K562 (cell line): ENCODE measurements around the gene LSS. TPM values are rescaled to one million over a fixed set of nuclear protein-coding genes. Genes with fewer than 3 reads are reported as not detected.
"Not testable (repeated sequence)": the region's sequence is repeated elsewhere in the genome, so short reads cannot be mapped to it uniquely, and the experiment has no call there.

Source experiments
- ATAC-seq: fragments of 200-7000 bp; cut with Tn5 transposase; 3 replicates; pipeline ENCODE4 v1.9.1; 2020; ENCODE audit warnings: moderate library complexity
- BruUV-seq: library from RNA; stranded (reverse); fragments of 400-500 nt; replicated peaks from 2 replicates; lab custom pipeline; 2021; lab: Mats Ljungman, UMichigan
- CTCF ChIA-PET: fragments of 300-600 bp; formaldehyde crosslinking; extraction: SDS; loops from one replicate; lab custom pipeline; 2021; ENCODE audit warnings: low intra/inter-chr PET ratio; lab: Yijun Ruan, JAX
- POLR2A ChIA-PET: fragments of 300-600, 350-650 bp; sonication (Branson Sonifier 250); formaldehyde crosslinking; extraction: SDS; loops from one replicate; lab custom pipeline; 2021; ENCODE audit warnings: antibody characterized with exemption, inconsistent platforms; lab: Yijun Ruan, JAX
- DNase-seq, 4 experiments: peaks; one replicate each; pipeline versions ENCODE4 v3.0.0 to v3.0.0-alpha.2; 2011 to 2018; ENCODE audit warnings: low spot score in 3 of 4, mixed read lengths in 3 of 4; ENCODE audit errors: extremely low read depth in 1 of 4
- FAIRE-seq: peaks from 2 replicates; lab custom pipeline; 2011; peaks lifted over from hg19 to GRCh38; lab: Jason Lieb, UNC
- H2AFZ ChIP-seq: 2 replicates; pipeline ENCODE4 v1.6.0; 2011; ENCODE audit warnings: low read depth, low read length, control low read depth, inconsistent platforms
- H3K27ac ChIP-seq: fragments of 200-600 bp; 3 replicates; pipeline ENCODE4 v1.8.0; 2011; ENCODE audit warnings: low read depth, mild to moderate bottlenecking, control low read depth, inconsistent platforms, low read length, moderate library complexity, mixed read lengths; ENCODE audit errors: extremely low read depth
- H3K27me3 ChIP-seq, 2 experiments: fragments of 300-600 bp in 1 of 2; 2 replicates in 1 of 2; 3 replicates in 1 of 2; pipeline versions ENCODE4 v1.6.0 to v1.8.0; 2011; ENCODE audit warnings: inconsistent platforms in 2 of 2, low read length in 2 of 2, mild to moderate bottlenecking in 1 of 2, mixed read lengths in 1 of 2, moderate library complexity in 1 of 2; ENCODE audit not compliant: control insufficient read depth in 2 of 2, insufficient read depth in 2 of 2
- H3K36me3 ChIP-seq: fragments of 300-600 bp; 3 replicates; pipeline ENCODE4 v1.8.0; 2011; ENCODE audit warnings: mild to moderate bottlenecking, low read length, inconsistent platforms; ENCODE audit not compliant: control insufficient read depth, insufficient read depth
- H3K4me1 ChIP-seq, 2 experiments: fragments of 200-600 bp in 1 of 2; replicated peaks in 1 of 2; 2 replicates in 1 of 2; 3 replicates in 1 of 2; pipeline versions ENCODE4 v1.5.1 to v1.8.0; 2011; ENCODE audit warnings: inconsistent platforms in 2 of 2, low read length in 2 of 2, mild to moderate bottlenecking in 1 of 2, mixed read lengths in 1 of 2, moderate library complexity in 1 of 2; ENCODE audit not compliant: control insufficient read depth in 2 of 2, insufficient read depth in 2 of 2
- H3K4me2 ChIP-seq: 2 replicates; pipeline ENCODE4 v1.6.1; 2011; ENCODE audit warnings: low read length, control low read depth, inconsistent platforms, mixed read lengths; ENCODE audit not compliant: insufficient read depth
- H3K4me3 ChIP-seq: fragments of 200-600 bp; sonication (generic), shearing (Covaris generic); 2 replicates; pipeline ENCODE4 v1.5.1; 2016; ENCODE audit warnings: control low read depth, inconsistent platforms
- H3K79me2 ChIP-seq: fragments of 200-600 bp; 3 replicates; pipeline ENCODE4 v1.8.0; 2011; ENCODE audit warnings: low read length, inconsistent platforms; ENCODE audit not compliant: control insufficient read depth, insufficient read depth
- H3K9ac ChIP-seq, 2 experiments: 2 replicates each; pipeline versions ENCODE4 v1.6.0 to v1.6.1; 2011; ENCODE audit warnings: low read depth in 2 of 2, low read length in 2 of 2, control low read depth in 1 of 2, inconsistent platforms in 1 of 2, mild to moderate bottlenecking in 1 of 2, mixed read lengths in 1 of 2; ENCODE audit not compliant: insufficient read depth in 1 of 2
- H3K9me1 ChIP-seq: one replicate; pipeline ENCODE4 v1.6.0; 2011; ENCODE audit warnings: inconsistent platforms, mild to moderate bottlenecking, low read length, moderate library complexity; ENCODE audit not compliant: control insufficient read depth, insufficient read depth
- H3K9me3 ChIP-seq: replicated peaks from 2 replicates; pipeline ENCODE4 v1.5.1; 2011; ENCODE audit warnings: low read depth, low read length, inconsistent platforms; ENCODE audit not compliant: control insufficient read depth, insufficient read depth
- H4K20me1 ChIP-seq: replicated peaks from 2 replicates; pipeline ENCODE4 v1.6.1; 2011; ENCODE audit warnings: low read length, inconsistent platforms, mixed read lengths; ENCODE audit not compliant: control insufficient read depth, insufficient read depth
- BCOR ChIP-seq: fragments of 450-650 bp; IDR thresholded peaks from 2 replicates; pipeline ENCODE4 v1.6.1; 2016
- CHD2 ChIP-seq: IDR thresholded peaks from 2 replicates; pipeline ENCODE4 v1.6.1; 2011; ENCODE audit warnings: low read depth, low read length
- MCM7 ChIP-seq, 2 experiments: fragments of 450-650 bp; IDR thresholded peaks; 2 replicates each; pipeline ENCODE4 v1.6.1; 2016 to 2018
- NEUROD1 ChIP-seq: fragments of 150-350 bp; IDR thresholded peaks from 2 replicates; pipeline ENCODE4 v1.6.1; 2014; ENCODE audit warnings: borderline replicate concordance, low read length, low read depth; ENCODE audit not compliant: partially characterized antibody
- RBFOX2 ChIP-seq: fragments of 200-400 bp; formaldehyde crosslinking; IDR thresholded peaks from 2 replicates; pipeline ENCODE4 v1.6.1; 2017; ENCODE audit warnings: low read depth, mild to moderate bottlenecking, low read length, moderate library complexity
- RBM25 ChIP-seq: fragments of 200-400 bp; formaldehyde crosslinking; IDR thresholded peaks from 2 replicates; pipeline ENCODE4 v1.6.1; 2018; ENCODE audit warnings: low read length, low read depth, moderate library complexity; ENCODE audit not compliant: severe bottlenecking
- SRSF7 ChIP-seq: fragments of 200-400 bp; formaldehyde crosslinking; optimal IDR thresholded peaks from 2 replicates; pipeline ENCODE3; 2017; ENCODE audit warnings: mild to moderate bottlenecking, low read depth, low read length
- TRIM28 ChIP-seq: fragments of 450-650 bp; IDR thresholded peaks from 2 replicates; pipeline ENCODE4 v1.6.1; 2017
- WGBS: fragments of 100-300 bp; shearing (Covaris generic); methylation state at CpG from one replicate; pipeline ENCODE4 v1.1.6; 2016; ENCODE audit warnings: low coverage, mixed read lengths; ENCODE audit not compliant: insufficient coverage; ENCODE audit errors: missing lambda C conversion rate; 5-methylcytosine and 5-hydroxymethylcytosine counted together
- in situ Hi-C: fragments of 300-500 bp; cut with MboI; formaldehyde crosslinking; loops from 4 replicates; pipeline ENCODE4 v1.15.0; 2018; ENCODE audit warnings: inconsistent platforms, mixed read lengths
- intact Hi-C: fragments of 100-400 bp; cut with micrococcal nuclease; formaldehyde crosslinking; loops from 2 replicates; pipeline ENCODE4 v1.14.2; 2022
- polyA plus RNA-seq, 8 experiments: library from polyadenylated mRNA; depleted of rRNA in 4 of 8; stranded (reverse) in 5 of 8; unstranded in 3 of 8; fragments of >200 nt; fragmentation: Nextera tagmentation in 2 of 8; fragmentation: Illumina TruSeq in 1 of 8; extraction: Ambion mirVana in 2 of 8; extraction: Trizol in 1 of 8; gene quantifications; 2 replicates each; pipeline versions ENCODE4 v1.2.1 to v1.2.3, GENCODE V29; 2011 to 2014; ENCODE audit warnings: inconsistent platforms in 1 of 8, missing spikeins in 1 of 8
- total RNA-seq, 7 experiments: library from RNA; depleted of rRNA in 6 of 7; stranded (reverse); fragments of >200 nt in 6 of 7; fragmentation: Illumina TruSeq in 2 of 7; extraction: Trizol in 2 of 7; gene quantifications; 2 replicates each; pipeline versions ENCODE4 v1.2.1 to v1.2.3, GENCODE V29; 2011 to 2021; ENCODE audit warnings: low replicate concordance in 1 of 7
- TF ChIP-seq, protein P1 (sequence below): fragments of 250-450 bp; sonication (Bioruptor Pico); IDR thresholded peaks from 2 replicates; pipeline ENCODE4 v1.8.0; 2022; ENCODE audit warnings: inconsistent platforms, mild to moderate bottlenecking, moderate library complexity, borderline replicate concordance

The LSS gene
- total and polyA plus RNA-seq, 9 of the 15 experiments (the other 6 are each of a cell fraction or from before 2014, with no cell fraction given) = 2.2 to 89.5 (median 37.4) TPM

DNA sequence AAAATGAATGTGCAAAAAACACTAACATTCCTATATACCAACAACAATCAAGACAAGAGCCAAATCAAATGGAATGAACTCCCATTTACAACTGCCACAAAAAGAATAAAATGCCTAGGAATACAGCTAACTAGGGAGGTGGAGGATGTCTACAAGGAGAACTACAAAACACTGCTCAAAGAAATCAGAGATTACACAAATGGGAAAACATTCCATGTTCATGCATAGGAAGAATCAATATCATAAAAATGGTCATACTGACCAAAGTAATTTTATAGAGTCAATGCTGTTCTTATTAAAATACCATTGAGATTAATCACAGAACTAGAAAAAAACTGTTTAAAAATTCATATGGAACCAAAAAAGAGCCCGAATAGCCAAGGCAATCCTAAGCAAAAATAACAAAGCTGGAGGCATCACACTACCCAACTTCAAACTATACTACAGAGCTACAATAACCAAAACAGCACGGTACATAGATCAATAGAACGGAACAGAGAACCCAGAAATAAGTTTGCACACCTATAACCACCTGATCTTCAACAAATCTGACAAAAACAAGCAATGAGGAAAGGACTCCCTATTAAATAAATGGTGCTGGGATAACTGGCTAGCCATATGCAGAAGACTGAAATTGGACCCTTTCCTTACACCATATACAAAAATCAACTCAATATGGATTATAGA, 52.0 kb downstream of the LSS start:
- peak; percentile 71 for TF ChIP-seq RBM25
- TF ChIP-seq TRIM28 = peak; percentile 67; the same call in 1 of the 2 replicates
- peak; percentile 60 for TF ChIP-seq BCOR
- TF ChIP-seq, all 486 proteins: peak for 3; not testable (repeated sequence) for 483
- ATAC-seq, H2AFZ ChIP-seq, intact Hi-C loops, in situ Hi-C loops, BruUV-seq, H3K27ac ChIP-seq, H3K27me3 ChIP-seq, H3K4me3 ChIP-seq, H3K9me3 ChIP-seq, H3K4me2 ChIP-seq, H3K9me1 ChIP-seq, DNase-seq, FAIRE-seq, CTCF ChIA-PET, H3K9ac ChIP-seq: not testable (repeated sequence)
- Histone ChIP-seq H3K4me1 (peaks cover 25 to 43% of the 10 kb centered on the region in 2 experiments), H4K20me1 (peaks cover 13% of the 10 kb centered on the region; the same call in 1 of the 2 replicates), H3K79me2 (peaks cover 94% of the 10 kb centered on the region), H3K36me3 (peaks cover 27% of the 10 kb centered on the region; the same call in 1 of the 3 replicates)
- POLR2A ChIA-PET = interaction anchor here (0.9 to 1.2 kb wide), 3 partner anchors 9 to 26 kb away, joined by 3 read pairs; no protein-coding TSS in a partner anchor
- 84% methylated on average over 3 of the region's 3 CpGs for WGBS

- H3K9me1 ChIP-seq = peaks cover 5% of the 10 kb centered on the region
- WGBS = 83% methylated on average over 1 of the region's 1 CpG
- CTCF ChIA-PET = no interaction called here
- intact Hi-C loops (no loop called here), in situ Hi-C loops (no loop called here)
- ATAC-seq (peak; percentile 22; the same call in 1 of the 3 replicates), DNase-seq (peak in 1 of 4 experiments; percentile 0), FAIRE-seq (no peak)
- peaks cover 75% of the 10 kb centered on the region for H3K79me2 ChIP-seq
- no peak overlapping the region for H3K27ac ChIP-seq
- no peak overlapping the region for H2AFZ ChIP-seq
- H3K4me2 ChIP-seq = no peak overlapping the region
- H3K9ac ChIP-seq = peak overlapping the region in 1 of 2 experiments; percentile 82; a peak in 2 of 4 replicates
- no peaks in the 10 kb centered on the region for H3K27me3 ChIP-seq
- no TSS peak for BruUV-seq
- POLR2A ChIA-PET = interaction anchor here (0.6 to 0.9 kb wide), 3 partner anchors 12 to 197 kb away, joined by 3 to 4 read pairs (median 3); no protein-coding TSS in a partner anchor
- no peaks in the 10 kb centered on the region for H3K9me3 ChIP-seq
- TF ChIP-seq CHD2 (no peak), NEUROD1 (no peak), RBFOX2 (no peak), SRSF7 (no peak), MCM7 (IDR thresholded peaks at IDR 0.05) (no peak)
- TF ChIP-seq, protein P1, sequence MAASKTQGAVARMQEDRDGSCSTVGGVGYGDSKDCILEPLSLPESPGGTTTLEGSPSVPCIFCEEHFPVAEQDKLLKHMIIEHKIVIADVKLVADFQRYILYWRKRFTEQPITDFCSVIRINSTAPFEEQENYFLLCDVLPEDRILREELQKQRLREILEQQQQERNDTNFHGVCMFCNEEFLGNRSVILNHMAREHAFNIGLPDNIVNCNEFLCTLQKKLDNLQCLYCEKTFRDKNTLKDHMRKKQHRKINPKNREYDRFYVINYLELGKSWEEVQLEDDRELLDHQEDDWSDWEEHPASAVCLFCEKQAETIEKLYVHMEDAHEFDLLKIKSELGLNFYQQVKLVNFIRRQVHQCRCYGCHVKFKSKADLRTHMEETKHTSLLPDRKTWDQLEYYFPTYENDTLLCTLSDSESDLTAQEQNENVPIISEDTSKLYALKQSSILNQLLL = no peak
- H3K4me1 ChIP-seq = peaks cover 2 to 20% of the 10 kb centered on the region in 2 experiments; a peak in 4 of 5 replicates
- peaks cover 17% of the 10 kb centered on the region; the same call in 1 of the 2 replicates for H4K20me1 ChIP-seq
- no peak overlapping the region for H3K4me3 ChIP-seq
- H3K36me3 ChIP-seq = peaks cover 16% of the 10 kb centered on the region; the same call in 2 of the 3 replicates
Measured at GRCh38 chr21:46173573-46173972, 55.0 kb downstream of the LSS start.
